ENCODE measurements around the gene FGF19. TPM values are rescaled to one million over a fixed set of nuclear protein-coding genes. Genes with fewer than 3 reads are reported as not detected.

FGF19 gene
- total RNA-seq, 1 experiment from 2014 or later = not detected

GRCh38 chr11:69648679-69649575, 54.9 kb downstream of the FGF19 start:
- no TSS peak for BruUV-seq (replicated peaks)
- Histone ChIP-seq H3K27me3 (ENCODE audit: low read length) (no peaks in the 10 kb centered on the region), H3K4me1 (ENCODE audit: insufficient read depth, low read length) (peaks cover 84% of the 10 kb centered on the region), H3K9me2 (replicated peaks; ENCODE audit: low read length) (no peaks in the 10 kb centered on the region), H4K20me1 (ENCODE audit: low read length) (peaks cover 91% of the 10 kb centered on the region), H3K36me3 (ENCODE audit: low read depth, low read length) (peaks cover 88% of the 10 kb centered on the region), H3K79me2 (ENCODE audit: low read length) (peaks cover 70% of the 10 kb centered on the region), H3K9me3 (ENCODE audit: low read length) (no peaks in the 10 kb centered on the region), H3K4me3 (ENCODE audit: low read length) (no peak overlapping the region), H3K9ac (ENCODE audit: low read length) (no peak overlapping the region), H3F3A (ENCODE audit: low read length, unreplicated experiment) (peaks cover 60% of the 10 kb centered on the region), H3K4me2 (ENCODE audit: low read length) (no peak overlapping the region), H2AFZ (ENCODE audit: low read length) (no peak overlapping the region), H3K27ac (ENCODE audit: low read length) (no peak overlapping the region)
- ChIA-PET POLR2A (ENCODE audit: unreplicated experiment) (interaction anchor here (0.6 kb wide), 2 partner anchors 393 to 731 kb away, joined by 3 to 6 read pairs; no protein-coding TSS in a partner anchor), CTCF (interaction anchor here (0.5 kb wide), 1 partner anchor 15 kb away, joined by 3 read pairs; no protein-coding TSS in a partner anchor)
- ATAC-seq (no peak), DNase-seq (no peak)
- no peak for TF ChIP-seq EZH2phosphoT487 (IDR thresholded peaks at IDR 0.05; ENCODE audit: borderline replicate concordance, low read length)
- TF ChIP-seq, protein P1, sequence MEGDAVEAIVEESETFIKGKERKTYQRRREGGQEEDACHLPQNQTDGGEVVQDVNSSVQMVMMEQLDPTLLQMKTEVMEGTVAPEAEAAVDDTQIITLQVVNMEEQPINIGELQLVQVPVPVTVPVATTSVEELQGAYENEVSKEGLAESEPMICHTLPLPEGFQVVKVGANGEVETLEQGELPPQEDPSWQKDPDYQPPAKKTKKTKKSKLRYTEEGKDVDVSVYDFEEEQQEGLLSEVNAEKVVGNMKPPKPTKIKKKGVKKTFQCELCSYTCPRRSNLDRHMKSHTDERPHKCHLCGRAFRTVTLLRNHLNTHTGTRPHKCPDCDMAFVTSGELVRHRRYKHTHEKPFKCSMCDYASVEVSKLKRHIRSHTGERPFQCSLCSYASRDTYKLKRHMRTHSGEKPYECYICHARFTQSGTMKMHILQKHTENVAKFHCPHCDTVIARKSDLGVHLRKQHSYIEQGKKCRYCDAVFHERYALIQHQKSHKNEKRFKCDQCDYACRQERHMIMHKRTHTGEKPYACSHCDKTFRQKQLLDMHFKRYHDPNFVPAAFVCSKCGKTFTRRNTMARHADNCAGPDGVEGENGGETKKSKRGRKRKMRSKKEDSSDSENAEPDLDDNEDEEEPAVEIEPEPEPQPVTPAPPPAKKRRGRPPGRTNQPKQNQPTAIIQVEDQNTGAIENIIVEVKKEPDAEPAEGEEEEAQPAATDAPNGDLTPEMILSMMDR (conservative IDR thresholded peaks at IDR 0.05; ENCODE audit: low read depth, low read length) = no peak
- TF ChIP-seq EZH2 (IDR thresholded peaks at IDR 0.05; ENCODE audit: low read length, unreplicated experiment) = no peak
- intact Hi-C loops (cut with micrococcal nuclease) = no loop called here

Other genes starting within 250 kb of the FGF19 start
- not detected in 2 replicates for gene LINC01488, start 222.4 kb downstream of the FGF19 start, total RNA-seq (2014; rRNA removed)
- gene CCND1, start 62.9 kb downstream of the FGF19 start, total RNA-seq (2014; rRNA removed) = 868 and 934 TPM in 2 replicates
- gene LTO1, start 28.7 kb downstream of the FGF19 start, total RNA-seq (2014; rRNA removed) = 37.5 and 46.1 TPM in 2 replicates
- not detected in 2 replicates for gene FGF4, start 71.3 kb upstream of the FGF19 start, total RNA-seq (2014; rRNA removed)
- not detected in 2 replicates for gene FGF3, start 115.4 kb upstream of the FGF19 start, total RNA-seq (2014; rRNA removed)